Medulla oblongata (tissue), 1 donor: ENCODE results near the gene CHADL.
"Not testable (repeated sequence)": the region's sequence is repeated elsewhere in the genome, so short reads cannot be mapped to it uniquely, and the experiment has no call there.

Source experiments
- DNase-seq: peaks from one replicate; pipeline ENCODE4 v3.0.0-alpha.2; 2015; ENCODE audit errors: extremely low spot score

The CHADL gene

DNA sequence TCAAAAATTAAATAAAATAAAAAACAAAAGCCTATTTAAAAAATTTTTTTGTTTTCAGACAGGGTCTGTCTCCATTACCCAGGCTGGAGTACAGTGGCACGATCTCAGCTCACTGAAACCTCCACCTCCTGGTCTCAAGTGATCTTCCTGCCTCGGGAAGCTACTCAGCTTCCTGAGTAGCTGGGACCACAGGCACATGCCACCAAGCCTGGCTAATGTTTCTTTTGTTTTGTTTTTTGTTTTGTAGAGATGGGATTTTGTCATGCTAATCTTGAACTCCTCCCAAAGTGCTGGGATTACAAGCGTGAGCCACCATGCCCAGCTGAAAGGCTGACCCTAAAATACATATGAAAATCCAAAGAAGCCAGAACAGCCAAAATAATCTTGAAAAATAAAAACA lies 56.1 kb downstream of the CHADL start:
- DNase-seq = no peak

DNA sequence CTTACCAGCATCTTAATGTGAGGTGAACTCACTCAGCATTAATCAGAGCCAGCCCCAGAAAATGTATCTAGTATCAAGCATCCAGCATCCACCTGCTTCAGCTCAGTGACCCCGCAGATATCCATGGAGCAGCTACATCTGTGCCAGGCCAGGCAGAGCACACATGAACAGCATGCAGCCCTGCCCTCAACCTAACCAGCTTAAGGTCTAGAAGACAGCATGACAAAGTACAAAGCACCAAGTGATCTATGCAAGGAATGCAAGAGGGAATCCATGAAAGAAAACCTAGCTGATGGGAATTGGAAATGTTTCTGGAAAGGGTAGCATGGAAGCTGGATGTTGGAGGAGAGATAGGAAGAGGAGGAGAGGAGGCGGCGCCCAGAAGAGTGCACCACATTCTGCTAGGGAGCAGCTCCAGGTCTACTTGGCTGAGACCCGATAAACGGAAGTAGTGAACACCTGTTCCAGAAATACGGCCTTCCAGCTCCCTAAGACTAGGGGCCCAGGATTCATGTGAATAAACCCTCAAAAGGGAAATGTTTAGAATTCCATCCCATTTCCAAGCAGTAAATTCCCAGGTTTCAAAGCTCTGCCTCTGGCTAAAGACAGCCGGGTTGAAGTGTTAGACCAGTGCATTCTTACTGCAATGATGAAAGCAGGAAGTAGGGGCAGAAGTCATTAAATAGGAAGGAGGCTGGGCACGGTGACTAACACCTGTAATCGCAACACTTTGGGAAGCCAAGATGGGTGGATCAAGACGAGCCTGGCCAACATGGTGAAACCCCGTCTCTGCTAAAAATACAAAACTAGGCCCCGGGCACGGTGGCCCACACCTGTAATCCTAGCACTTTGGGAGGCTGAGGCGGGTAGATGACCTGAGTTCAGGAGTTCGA lies 59.1 kb downstream of the CHADL start:
- DNase-seq = no peak

DNA sequence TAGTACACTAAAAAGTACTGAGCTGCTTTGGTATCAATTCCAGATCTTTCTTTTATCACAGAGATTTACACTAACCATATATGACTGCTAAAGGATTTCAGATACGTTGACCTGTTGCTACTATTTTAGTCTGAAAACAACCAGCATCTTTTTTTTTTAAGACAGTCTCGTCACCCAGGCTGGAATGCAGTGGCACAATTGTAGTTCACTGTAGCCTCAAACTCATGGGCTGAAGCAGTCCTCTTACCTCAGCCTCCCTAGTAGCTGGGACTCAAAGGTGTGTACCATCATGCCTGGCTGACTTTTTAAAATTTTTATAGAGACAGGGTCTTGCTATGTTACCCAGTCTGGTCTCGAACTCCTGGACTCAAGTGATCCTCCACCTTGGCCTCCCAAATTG lies 59.8 kb downstream of the CHADL start:
- DNase-seq = no peak

DNA sequence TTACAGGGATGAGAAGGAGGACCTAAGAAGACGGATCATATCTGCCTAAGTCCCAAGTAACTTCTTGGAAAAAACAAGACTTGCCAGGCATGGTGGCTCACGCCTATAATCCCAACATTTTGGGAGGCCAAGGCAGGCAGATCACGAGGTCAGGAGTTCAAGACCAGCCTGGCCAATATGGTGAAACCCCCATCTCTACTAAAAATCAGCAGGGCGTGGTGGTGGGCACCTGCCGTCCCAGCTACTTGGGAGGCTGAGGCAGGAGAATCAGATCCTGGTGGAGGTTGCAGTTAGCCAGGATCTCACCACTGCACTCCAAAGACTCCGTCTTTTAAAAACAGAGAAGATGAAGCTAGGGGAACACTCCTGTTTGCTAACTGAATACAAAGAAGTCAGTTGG lies 60.4 kb downstream of the CHADL start:
- not testable (repeated sequence) for DNase-seq
